WTC11 (cell line): Measurements from ENCODE around the gene ZFYVE16. TPM values are rescaled to one million over a fixed set of nuclear protein-coding genes. Genes with fewer than 3 reads are reported as not detected.

Experiments used
- ATAC-seq: fragments of 200-7000 bp; cut with Tn5 transposase; 2 replicates; pipeline ENCODE4 v1.10.0; 2021; ENCODE audit warnings: mild to moderate bottlenecking, moderate library complexity
- CTCF ChIA-PET: fragments of 300-600 bp; sonication (Branson Sonifier 250); formaldehyde crosslinking; loops from one replicate; lab custom pipeline; 2021; ENCODE audit warnings: antibody characterized with exemption; lab: Charles Lee
- POLR2A ChIA-PET: fragments of 350-600 bp; sonication (Branson Sonifier 250); formaldehyde crosslinking; loops from one replicate; lab custom pipeline; 2021; ENCODE audit warnings: antibody characterized with exemption; lab: Charles Lee
- DNase-seq: peaks from one replicate; pipeline ENCODE4 v3.0.0; 2021; ENCODE audit warnings: low spot score
- H3K27ac Mint-ChIP-seq: 2 replicates; pipeline ENCODE4 v1.8.0; 2021; ENCODE audit warnings: mixed read lengths
- H3K27me3 Mint-ChIP-seq: 2 replicates; pipeline ENCODE4 v1.8.0; 2021; ENCODE audit warnings: low read depth, mild to moderate bottlenecking, moderate library complexity, mixed read lengths
- H3K36me3 Mint-ChIP-seq: 2 replicates; pipeline ENCODE4 v1.8.0; 2021; ENCODE audit warnings: mixed read lengths
- H3K4me1 Mint-ChIP-seq: 2 replicates; pipeline ENCODE4 v1.8.0; 2022; ENCODE audit warnings: mixed read lengths
- H3K4me3 Mint-ChIP-seq: 2 replicates; pipeline ENCODE4 v1.8.0; 2021; ENCODE audit warnings: mild to moderate bottlenecking, moderate library complexity, mixed read lengths
- H3K9me3 Mint-ChIP-seq: 2 replicates; pipeline ENCODE4 v1.8.0; 2021; ENCODE audit warnings: mixed read lengths
- AFF4 ChIP-seq: sonication (generic); formaldehyde crosslinking; IDR thresholded peaks from 2 replicates; pipeline ENCODE4 v1.8.1; 2023; ENCODE audit warnings: mild to moderate bottlenecking, missing genetic modification reagents, borderline replicate concordance
- ATF2 ChIP-seq: sonication (generic); formaldehyde crosslinking; IDR thresholded peaks from 2 replicates; pipeline ENCODE4 v1.8.1; 2022; ENCODE audit warnings: low read depth, missing genetic modification reagents, borderline replicate concordance
- ERG ChIP-seq: fragments of 250-450 bp; sonication (Bioruptor Pico); IDR thresholded peaks from 2 replicates; pipeline ENCODE4 v1.8.0; 2021; ENCODE audit warnings: mild to moderate bottlenecking
- ETV6 ChIP-seq: sonication (generic); formaldehyde crosslinking; IDR thresholded peaks from 2 replicates; pipeline ENCODE4 v1.8.1; 2022; ENCODE audit warnings: mild to moderate bottlenecking, missing genetic modification reagents
- GRHL2 ChIP-seq: fragments of 250-450 bp; sonication (Bioruptor Pico); IDR thresholded peaks from 2 replicates; pipeline ENCODE4 v1.8.0; 2022; ENCODE audit warnings: mild to moderate bottlenecking, moderate library complexity; ENCODE audit not compliant: insufficient replicate concordance, severe bottlenecking
- JAZF1 ChIP-seq: fragments of 250-450 bp; sonication (Bioruptor Pico); IDR thresholded peaks from 2 replicates; pipeline ENCODE4 v1.9.0; 2021; ENCODE audit warnings: moderate library complexity, mild to moderate bottlenecking, inconsistent platforms
- NFE2L1 ChIP-seq: sonication (generic); formaldehyde crosslinking; IDR thresholded peaks from 2 replicates; pipeline ENCODE4 v1.8.1; 2023; ENCODE audit warnings: missing genetic modification reagents
- PRRX2 ChIP-seq: fragments of 250-450 bp; sonication (Bioruptor Pico); IDR thresholded peaks from 2 replicates; pipeline ENCODE4 v1.8.0; 2021; ENCODE audit warnings: mild to moderate bottlenecking
- RELA ChIP-seq: sonication (generic); formaldehyde crosslinking; IDR thresholded peaks from 2 replicates; pipeline ENCODE4 v1.8.1; 2022; ENCODE audit warnings: missing genetic modification reagents, mild to moderate bottlenecking, borderline replicate concordance
- SP1 ChIP-seq: sonication (generic); formaldehyde crosslinking; conservative IDR thresholded peaks from 2 replicates; pipeline ENCODE4 v1.8.1; 2022; ENCODE audit warnings: missing genetic modification reagents
- TEAD1 ChIP-seq: sonication (generic); formaldehyde crosslinking; IDR thresholded peaks from 2 replicates; pipeline ENCODE4 v1.8.0; 2022; ENCODE audit warnings: mild to moderate bottlenecking, missing genetic modification reagents
- TEAD4 ChIP-seq: sonication (generic); formaldehyde crosslinking; IDR thresholded peaks from 2 replicates; pipeline ENCODE4 v1.8.0; 2022; ENCODE audit warnings: mild to moderate bottlenecking, missing genetic modification reagents
- ZNF121 ChIP-seq: sonication (generic); formaldehyde crosslinking; IDR thresholded peaks from 2 replicates; pipeline ENCODE4 v1.8.0; 2023; ENCODE audit warnings: missing genetic modification reagents
- ZNF317 ChIP-seq: sonication (generic); formaldehyde crosslinking; IDR thresholded peaks from 2 replicates; pipeline ENCODE4 v1.8.1; 2023; ENCODE audit warnings: low read depth, mild to moderate bottlenecking, moderate library complexity, missing genetic modification reagents, borderline replicate concordance
- ZNF671 ChIP-seq: fragments of 250-450 bp; sonication (Bioruptor Pico); IDR thresholded peaks from 2 replicates; pipeline ENCODE4 v1.8.0; 2021; ENCODE audit warnings: mild to moderate bottlenecking
- total RNA-seq: library from RNA; stranded (reverse); gene quantifications from 3 replicates; pipeline ENCODE4 v1.2.3, GENCODE V29; 2021
- TF ChIP-seq, protein P1 (sequence below): sonication (generic); formaldehyde crosslinking; IDR thresholded peaks from 2 replicates; pipeline ENCODE4 v1.8.1; 2022; ENCODE audit warnings: low read depth, mild to moderate bottlenecking, moderate library complexity, missing genetic modification reagents, borderline replicate concordance
- TF ChIP-seq, protein P2 (sequence below): sonication (generic); formaldehyde crosslinking; IDR thresholded peaks from 2 replicates; pipeline ENCODE4 v1.8.1; 2022; ENCODE audit warnings: mild to moderate bottlenecking, moderate library complexity, missing genetic modification reagents

ZFYVE16 gene
- total RNA-seq, 1 experiment from 2014 or later = 25.3 TPM

DNA sequence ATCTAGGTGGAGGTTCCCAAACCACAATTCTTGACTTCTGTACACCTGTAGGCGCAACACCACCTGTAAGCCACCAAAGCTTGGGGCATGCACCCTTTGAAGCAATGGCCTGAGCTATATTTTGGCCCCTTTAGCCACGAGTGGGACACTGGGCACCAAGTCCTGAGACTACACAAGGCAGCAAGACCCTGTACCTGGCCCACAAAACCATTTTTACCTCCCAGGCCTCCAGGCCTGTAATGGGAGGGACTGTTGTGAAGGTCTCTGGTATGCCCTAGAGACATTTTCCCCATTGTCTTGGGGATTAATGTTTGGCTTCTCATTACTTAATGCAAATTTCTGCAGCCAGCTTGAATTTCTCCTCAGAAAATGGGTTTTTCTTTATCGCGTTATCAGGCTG, 55.4 kb downstream of the ZFYVE16 start:
- no peak overlapping the region for H3K4me3 Mint-ChIP-seq
- peaks cover 40% of the 10 kb centered on the region for H3K9me3 Mint-ChIP-seq
- H3K36me3 Mint-ChIP-seq = peaks cover 72% of the 10 kb centered on the region
- TF ChIP-seq, protein P1, sequence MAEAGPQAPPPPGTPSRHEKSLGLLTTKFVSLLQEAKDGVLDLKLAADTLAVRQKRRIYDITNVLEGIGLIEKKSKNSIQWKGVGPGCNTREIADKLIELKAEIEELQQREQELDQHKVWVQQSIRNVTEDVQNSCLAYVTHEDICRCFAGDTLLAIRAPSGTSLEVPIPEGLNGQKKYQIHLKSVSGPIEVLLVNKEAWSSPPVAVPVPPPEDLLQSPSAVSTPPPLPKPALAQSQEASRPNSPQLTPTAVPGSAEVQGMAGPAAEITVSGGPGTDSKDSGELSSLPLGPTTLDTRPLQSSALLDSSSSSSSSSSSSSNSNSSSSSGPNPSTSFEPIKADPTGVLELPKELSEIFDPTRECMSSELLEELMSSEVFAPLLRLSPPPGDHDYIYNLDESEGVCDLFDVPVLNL (CRISPR knock-in tag) = no peak
- peaks cover 13% of the 10 kb centered on the region for H3K4me1 Mint-ChIP-seq
- no peak for ATAC-seq
- no peaks in the 10 kb centered on the region for H3K27me3 Mint-ChIP-seq
- DNase-seq = no peak
- H3K27ac Mint-ChIP-seq = no peak overlapping the region
- ChIA-PET POLR2A (no interaction called here), CTCF (no interaction called here)

GRCh38 chr5:80466669-80467485, 59.0 kb downstream of the ZFYVE16 start:
- TF ChIP-seq, protein P2, sequence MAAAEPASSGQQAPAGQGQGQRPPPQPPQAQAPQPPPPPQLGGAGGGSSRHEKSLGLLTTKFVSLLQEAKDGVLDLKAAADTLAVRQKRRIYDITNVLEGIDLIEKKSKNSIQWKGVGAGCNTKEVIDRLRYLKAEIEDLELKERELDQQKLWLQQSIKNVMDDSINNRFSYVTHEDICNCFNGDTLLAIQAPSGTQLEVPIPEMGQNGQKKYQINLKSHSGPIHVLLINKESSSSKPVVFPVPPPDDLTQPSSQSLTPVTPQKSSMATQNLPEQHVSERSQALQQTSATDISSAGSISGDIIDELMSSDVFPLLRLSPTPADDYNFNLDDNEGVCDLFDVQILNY (CRISPR knock-in tag) = no peak
- TF ChIP-seq SP1 (CRISPR knock-in tag) (no peak), GRHL2 (CRISPR knock-in tag) (no peak), ETV6 (CRISPR knock-in tag) (no peak), ZNF121 (CRISPR knock-in tag) (no peak), ATF2 (CRISPR knock-in tag) (no peak), ZNF671 (CRISPR knock-in tag) (no peak), RELA (CRISPR knock-in tag) (no peak), TEAD1 (CRISPR knock-in tag) (no peak), JAZF1 (CRISPR knock-in tag) (no peak), PRRX2 (CRISPR knock-in tag) (no peak), ZNF317 (CRISPR knock-in tag) (no peak)
- Mint-ChIP-seq H3K36me3 (peaks cover 75% of the 10 kb centered on the region), H3K27ac (peak overlapping the region; percentile 66), H3K9me3 (peaks cover 50% of the 10 kb centered on the region), H3K27me3 (no peaks in the 10 kb centered on the region; the same call in 1 of the 2 replicates), H3K4me1 (peaks cover 13% of the 10 kb centered on the region), H3K4me3 (no peak overlapping the region)
- ChIA-PET POLR2A (no interaction called here), CTCF (interaction anchor here (1.0 kb wide), 1 partner anchor 14 kb away, joined by 3 read pairs; no protein-coding TSS in a partner anchor)
- ATAC-seq (no peak), DNase-seq (no peak)

DNA sequence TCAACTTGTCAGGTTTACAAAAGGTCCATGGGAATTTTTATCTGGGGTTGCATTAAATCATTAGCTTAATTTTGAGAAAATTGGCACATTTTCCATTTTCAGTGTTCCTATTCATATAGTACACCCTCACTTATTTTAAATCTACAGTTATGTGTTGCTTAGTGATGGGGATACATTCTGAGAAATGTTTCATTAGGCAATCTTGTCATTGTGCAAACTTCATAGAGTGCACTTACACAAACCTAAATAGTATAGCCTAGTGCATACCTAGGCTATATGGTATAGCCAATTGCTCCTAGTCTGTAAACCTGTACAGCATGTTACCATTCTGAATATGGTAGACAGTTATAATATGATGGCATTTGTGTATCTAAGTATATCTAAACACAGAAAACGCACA, 60.3 kb downstream of the ZFYVE16 start:
- peaks cover 69% of the 10 kb centered on the region for H3K36me3 Mint-ChIP-seq
- H3K27ac Mint-ChIP-seq = no peak overlapping the region
- POLR2A ChIA-PET = no interaction called here
- H3K4me1 Mint-ChIP-seq = peaks cover 13% of the 10 kb centered on the region
- no peak for DNase-seq
- ATAC-seq = no peak
- H3K4me3 Mint-ChIP-seq = no peak overlapping the region
- CTCF ChIA-PET = no interaction called here
- peaks cover 40% of the 10 kb centered on the region for H3K9me3 Mint-ChIP-seq
- no peaks in the 10 kb centered on the region; the same call in 1 of the 2 replicates for H3K27me3 Mint-ChIP-seq
- TF ChIP-seq AFF4 (CRISPR knock-in tag) (no peak), ATF2 (CRISPR knock-in tag) (no peak), NFE2L1 (CRISPR knock-in tag) (no peak), TEAD4 (no peak), ETV6 (CRISPR knock-in tag) (no peak), ERG (CRISPR knock-in tag) (no peak)
- TF ChIP-seq, protein P1 (CRISPR knock-in tag) = no peak
